Left ventricle myocardium inferior (tissue), 1 donor: ENCODE measurements around the gene CLDN9. TPM values are rescaled to one million over a fixed set of nuclear protein-coding genes. Genes with fewer than 3 reads are reported as not detected.

Experiments used
- DNase-seq: peaks from one replicate; pipeline ENCODE4 v3.0.0-alpha.2; 2020
- H3K27ac ChIP-seq: fragments of 200-600 bp; replicated peaks from 2 replicates; pipeline ENCODE4 v1.8.0; 2021
- H3K27me3 ChIP-seq: fragments of 200-600 bp; 2 replicates; pipeline ENCODE4 v1.8.0; 2021; ENCODE audit warnings: low read depth
- H3K36me3 ChIP-seq: fragments of 200-600 bp; 2 replicates; pipeline ENCODE4 v1.8.0; 2021
- H3K4me1 ChIP-seq: fragments of 200-600 bp; 2 replicates; pipeline ENCODE4 v1.8.0; 2021
- H3K4me3 ChIP-seq: fragments of 200-600 bp; 2 replicates; pipeline ENCODE4 v1.8.0; 2021; ENCODE audit warnings: mild to moderate bottlenecking, moderate library complexity
- H3K9me3 ChIP-seq: fragments of 200-600 bp; replicated peaks from 2 replicates; pipeline ENCODE4 v1.8.0; 2021
- intact Hi-C: fragments of 100-400 bp; cut with micrococcal nuclease; formaldehyde crosslinking; loops from one replicate; pipeline ENCODE4 v1.11.0; 2022
- total RNA-seq: library from RNA; stranded (reverse); fragmentation: NEBNext Ultra II Directional; extraction: Animal tissue kit (Norgen Biotek cat#: 25700); gene quantifications from one replicate; pipeline ENCODE4 v1.2.1, GENCODE V29; 2021
- TF ChIP-seq, protein P1 (sequence below): fragments of 200-600 bp; IDR thresholded peaks from 2 replicates; pipeline ENCODE4 v1.8.0; 2021; ENCODE audit warnings: antibody characterized with exemption, mild to moderate bottlenecking, borderline replicate concordance
- donor health status: DM: no; HTN: yes; CAD: no; lungs with severe emphysema.

Gene CLDN9
- total RNA-seq, 1 donor from 2014 or later = 1.2 TPM

DNA sequence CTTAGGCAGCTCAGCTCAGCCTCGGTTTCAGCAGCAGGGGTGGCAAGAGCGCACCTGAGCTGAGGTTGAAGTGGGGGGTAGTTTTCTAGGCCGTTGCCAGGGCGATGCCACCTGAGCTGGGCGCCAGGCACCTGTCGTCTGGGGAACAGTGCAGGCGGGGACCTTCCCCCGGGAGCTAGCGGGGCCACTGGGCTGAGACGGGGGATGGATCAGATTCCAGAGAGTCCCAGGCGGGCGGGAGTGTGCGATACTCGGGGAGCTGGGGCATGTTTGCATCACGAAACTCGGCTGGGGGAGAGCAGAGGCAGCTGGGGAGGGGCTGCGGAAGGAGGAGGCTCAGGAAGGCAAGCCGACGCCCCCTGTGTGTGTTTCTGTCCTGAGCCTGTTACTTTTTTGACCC is 477 bp upstream of the CLDN9 start:
- Histone ChIP-seq H3K36me3 (no peaks in the 10 kb centered on the region), H3K4me3 (no peak overlapping the region), H3K9me3 (no peaks in the 10 kb centered on the region), H3K27me3 (peaks cover 97% of the 10 kb centered on the region), H3K4me1 (no peaks in the 10 kb centered on the region), H3K27ac (no peak overlapping the region)
- no peak for DNase-seq
- TF ChIP-seq, protein P1, sequence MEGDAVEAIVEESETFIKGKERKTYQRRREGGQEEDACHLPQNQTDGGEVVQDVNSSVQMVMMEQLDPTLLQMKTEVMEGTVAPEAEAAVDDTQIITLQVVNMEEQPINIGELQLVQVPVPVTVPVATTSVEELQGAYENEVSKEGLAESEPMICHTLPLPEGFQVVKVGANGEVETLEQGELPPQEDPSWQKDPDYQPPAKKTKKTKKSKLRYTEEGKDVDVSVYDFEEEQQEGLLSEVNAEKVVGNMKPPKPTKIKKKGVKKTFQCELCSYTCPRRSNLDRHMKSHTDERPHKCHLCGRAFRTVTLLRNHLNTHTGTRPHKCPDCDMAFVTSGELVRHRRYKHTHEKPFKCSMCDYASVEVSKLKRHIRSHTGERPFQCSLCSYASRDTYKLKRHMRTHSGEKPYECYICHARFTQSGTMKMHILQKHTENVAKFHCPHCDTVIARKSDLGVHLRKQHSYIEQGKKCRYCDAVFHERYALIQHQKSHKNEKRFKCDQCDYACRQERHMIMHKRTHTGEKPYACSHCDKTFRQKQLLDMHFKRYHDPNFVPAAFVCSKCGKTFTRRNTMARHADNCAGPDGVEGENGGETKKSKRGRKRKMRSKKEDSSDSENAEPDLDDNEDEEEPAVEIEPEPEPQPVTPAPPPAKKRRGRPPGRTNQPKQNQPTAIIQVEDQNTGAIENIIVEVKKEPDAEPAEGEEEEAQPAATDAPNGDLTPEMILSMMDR = no peak
- intact Hi-C loops = no loop called here

GRCh38 chr16:3013491-3013951 is 798 bp downstream of the CLDN9 start:
- intact Hi-C loops = no loop called here
- no peaks in the 10 kb centered on the region for H3K9me3 ChIP-seq
- H3K4me1 ChIP-seq = peaks cover 8% of the 10 kb centered on the region
- TF ChIP-seq, protein P1 = no peak
- H3K27ac ChIP-seq = no peak overlapping the region
- peaks cover 97% of the 10 kb centered on the region for H3K27me3 ChIP-seq
- no peak for DNase-seq
- H3K4me3 ChIP-seq = no peak overlapping the region
- H3K36me3 ChIP-seq = no peaks in the 10 kb centered on the region

DNA sequence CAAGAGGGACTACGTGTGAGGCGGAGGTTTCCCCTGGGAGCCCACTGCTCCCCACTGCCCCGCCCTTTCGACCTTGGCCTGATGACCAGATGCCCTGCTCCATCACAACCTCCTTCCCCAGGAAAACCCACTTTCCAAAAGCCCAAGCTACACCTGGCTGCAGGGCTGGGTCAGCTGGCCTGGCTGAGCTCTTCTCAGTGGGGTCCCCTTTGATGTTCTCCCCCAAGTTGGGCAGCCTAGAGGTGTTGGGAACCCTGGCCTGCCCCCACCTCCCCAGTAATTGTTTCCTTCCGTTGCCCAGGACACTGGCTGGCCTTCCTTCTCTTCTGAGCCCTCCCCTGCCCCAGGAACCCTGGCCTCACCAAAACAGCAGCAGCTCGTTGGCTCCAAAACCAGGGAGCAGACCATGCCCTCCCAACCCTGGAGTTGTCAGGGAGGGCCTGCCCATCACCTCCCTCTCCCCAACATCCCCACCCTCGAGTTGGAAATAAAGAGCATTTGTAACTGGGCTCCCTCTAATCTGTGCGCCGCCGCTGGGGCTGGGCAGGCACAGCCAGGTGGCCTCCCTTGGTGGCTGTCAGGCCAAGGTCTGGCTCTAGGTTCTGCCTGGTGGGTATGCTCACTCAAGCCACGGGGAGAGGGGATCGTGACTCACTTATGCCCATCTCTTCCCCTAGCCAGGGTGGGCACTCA is 1.4 kb downstream of the CLDN9 start:
- Histone ChIP-seq H3K4me1 (peaks cover 8% of the 10 kb centered on the region), H3K36me3 (no peaks in the 10 kb centered on the region), H3K27me3 (peaks cover 97% of the 10 kb centered on the region)

DNA sequence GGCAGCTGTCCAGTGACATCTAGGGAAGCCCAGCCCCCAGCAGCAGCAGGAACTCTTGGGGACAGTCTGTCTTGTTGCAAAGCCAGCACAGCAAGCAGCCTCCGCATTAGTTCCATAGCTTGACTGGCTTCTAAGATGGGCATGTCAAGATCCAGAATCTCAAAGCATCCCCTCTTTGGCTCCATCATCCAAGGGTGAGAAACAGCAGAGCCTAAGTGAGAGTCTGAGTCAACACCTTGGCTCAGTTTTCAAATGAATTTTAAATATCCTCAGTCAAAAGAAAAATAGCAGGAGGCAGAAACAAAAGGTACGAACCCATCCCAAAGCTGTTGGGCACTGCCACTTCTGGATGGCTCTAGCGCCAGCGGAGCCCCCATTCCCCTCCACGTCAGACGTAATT is 2.2 kb downstream of the CLDN9 start:
- Histone ChIP-seq H3K4me3 (no peak overlapping the region), H3K27ac (no peak overlapping the region), H3K36me3 (no peaks in the 10 kb centered on the region), H3K27me3 (peaks cover 89% of the 10 kb centered on the region), H3K9me3 (no peaks in the 10 kb centered on the region), H3K4me1 (peaks cover 15% of the 10 kb centered on the region)
- TF ChIP-seq, protein P1 = no peak
- intact Hi-C loops = no loop called here
- no peak for DNase-seq

More for the DNA sequence above, 1.4 kb downstream of the CLDN9 start:
- no peak for DNase-seq
- Histone ChIP-seq H3K9me3 (no peaks in the 10 kb centered on the region), H3K4me3 (no peak overlapping the region), H3K27ac (no peak overlapping the region)
- intact Hi-C loops = no loop called here
- TF ChIP-seq, protein P1 = no peak

DNA sequence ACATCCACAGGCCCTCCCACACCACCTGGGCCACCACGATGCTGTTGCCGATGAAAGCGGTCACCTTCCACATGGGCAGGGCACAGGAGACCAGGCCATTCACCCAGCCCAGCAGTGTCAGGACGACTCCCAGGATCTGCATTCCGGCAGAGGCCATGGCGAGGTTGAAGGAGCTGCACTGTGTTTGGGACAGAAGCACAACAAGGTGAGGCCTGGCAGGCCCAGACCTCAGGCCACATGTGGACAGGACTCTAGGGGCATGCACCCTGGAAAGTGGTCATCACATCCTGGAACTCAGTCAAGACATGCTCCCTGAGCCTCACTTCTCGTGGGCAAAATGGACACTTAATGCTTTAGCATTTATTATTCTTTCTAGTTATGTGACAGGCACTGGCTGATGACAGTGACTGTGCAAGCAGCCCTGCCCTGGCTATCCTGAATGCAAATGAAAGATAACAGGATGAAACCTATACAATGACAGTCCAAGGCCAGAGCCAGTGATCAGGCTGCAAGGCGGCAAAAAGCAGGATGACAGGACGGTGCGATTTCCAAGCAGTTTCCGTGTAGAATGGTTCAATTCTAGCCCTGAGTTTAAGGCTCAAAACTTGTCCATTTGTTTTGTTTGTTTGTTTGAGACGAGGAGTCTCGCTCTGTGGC is 3.3 kb downstream of the CLDN9 start:
- Histone ChIP-seq H3K9me3 (no peaks in the 10 kb centered on the region), H3K27ac (no peak overlapping the region), H3K27me3 (peaks cover 79% of the 10 kb centered on the region), H3K4me3 (no peak overlapping the region), H3K4me1 (peaks cover 24% of the 10 kb centered on the region), H3K36me3 (no peaks in the 10 kb centered on the region)
- DNase-seq = no peak
- TF ChIP-seq, protein P1 = no peak
- intact Hi-C loops = no loop called here
